Epithelial cell of esophagus (primary cell): Measurements from ENCODE around the gene EOLA1.
"Not testable (repeated sequence)": the region's sequence is repeated elsewhere in the genome, so short reads cannot be mapped to it uniquely, and the experiment has no call there.

ENCODE experiments used
- DNase-seq: peaks from one replicate; pipeline ENCODE4 v3.0.0; 2010; ENCODE audit warnings: low read depth
- H3K4me3 ChIP-seq: 2 replicates; pipeline ENCODE4 v1.5.1; 2011; ENCODE audit warnings: mild to moderate bottlenecking, low read length, control low read depth
- TF ChIP-seq, protein P1 (sequence below): IDR thresholded peaks from 2 replicates; pipeline ENCODE4 v1.5.1; 2011; ENCODE audit warnings: low read depth, mild to moderate bottlenecking, low read length, control low read depth, inconsistent platforms; ENCODE audit not compliant: insufficient read depth; ENCODE audit errors: missing control alignments

EOLA1 gene

DNA sequence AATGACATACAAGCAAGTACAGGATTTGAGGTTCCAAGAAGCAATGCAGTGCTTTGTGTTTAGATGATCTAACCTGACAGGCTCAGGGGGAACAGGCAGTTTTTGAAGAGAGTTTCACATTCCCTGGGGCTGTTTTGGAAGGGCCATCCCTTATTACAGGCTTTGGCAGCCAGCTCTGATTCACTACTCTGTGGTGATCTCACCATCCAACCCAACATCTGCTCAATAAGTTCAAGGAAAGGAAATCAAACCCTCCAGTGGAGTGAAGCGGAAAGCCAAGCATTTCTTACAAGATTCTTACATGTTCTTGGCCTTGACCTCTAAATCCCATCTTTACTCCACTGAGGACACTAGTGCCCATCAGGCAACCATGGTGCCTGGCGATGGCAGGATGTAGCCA is 43.2 kb upstream of the EOLA1 start:
- DNase-seq, result peak; percentile 88
- TF ChIP-seq, protein P1, sequence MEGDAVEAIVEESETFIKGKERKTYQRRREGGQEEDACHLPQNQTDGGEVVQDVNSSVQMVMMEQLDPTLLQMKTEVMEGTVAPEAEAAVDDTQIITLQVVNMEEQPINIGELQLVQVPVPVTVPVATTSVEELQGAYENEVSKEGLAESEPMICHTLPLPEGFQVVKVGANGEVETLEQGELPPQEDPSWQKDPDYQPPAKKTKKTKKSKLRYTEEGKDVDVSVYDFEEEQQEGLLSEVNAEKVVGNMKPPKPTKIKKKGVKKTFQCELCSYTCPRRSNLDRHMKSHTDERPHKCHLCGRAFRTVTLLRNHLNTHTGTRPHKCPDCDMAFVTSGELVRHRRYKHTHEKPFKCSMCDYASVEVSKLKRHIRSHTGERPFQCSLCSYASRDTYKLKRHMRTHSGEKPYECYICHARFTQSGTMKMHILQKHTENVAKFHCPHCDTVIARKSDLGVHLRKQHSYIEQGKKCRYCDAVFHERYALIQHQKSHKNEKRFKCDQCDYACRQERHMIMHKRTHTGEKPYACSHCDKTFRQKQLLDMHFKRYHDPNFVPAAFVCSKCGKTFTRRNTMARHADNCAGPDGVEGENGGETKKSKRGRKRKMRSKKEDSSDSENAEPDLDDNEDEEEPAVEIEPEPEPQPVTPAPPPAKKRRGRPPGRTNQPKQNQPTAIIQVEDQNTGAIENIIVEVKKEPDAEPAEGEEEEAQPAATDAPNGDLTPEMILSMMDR, result no peak
- no peak overlapping the region for H3K4me3 ChIP-seq

DNA sequence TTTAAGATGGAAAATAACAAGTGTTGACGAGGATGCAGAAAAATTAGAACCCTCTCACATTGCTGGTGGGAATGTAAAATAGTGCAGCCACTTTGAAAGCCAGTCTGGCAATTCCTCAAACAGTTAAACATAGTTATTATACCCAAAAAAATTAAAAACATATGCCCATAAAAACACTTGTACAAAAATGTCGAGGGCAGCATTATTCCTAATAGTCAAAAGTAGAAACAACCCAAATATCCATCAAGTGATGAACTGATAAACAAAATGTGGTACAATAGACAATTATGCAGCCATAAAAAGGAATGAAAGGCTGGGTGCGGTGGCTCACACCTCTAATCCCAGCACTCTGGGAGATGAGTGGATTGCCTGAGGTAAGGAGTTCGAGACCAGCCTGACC is 42.0 kb upstream of the EOLA1 start:
- H3K4me3 ChIP-seq, result no peak overlapping the region
- TF ChIP-seq, protein P1, result no peak
- DNase-seq, result no peak

DNA sequence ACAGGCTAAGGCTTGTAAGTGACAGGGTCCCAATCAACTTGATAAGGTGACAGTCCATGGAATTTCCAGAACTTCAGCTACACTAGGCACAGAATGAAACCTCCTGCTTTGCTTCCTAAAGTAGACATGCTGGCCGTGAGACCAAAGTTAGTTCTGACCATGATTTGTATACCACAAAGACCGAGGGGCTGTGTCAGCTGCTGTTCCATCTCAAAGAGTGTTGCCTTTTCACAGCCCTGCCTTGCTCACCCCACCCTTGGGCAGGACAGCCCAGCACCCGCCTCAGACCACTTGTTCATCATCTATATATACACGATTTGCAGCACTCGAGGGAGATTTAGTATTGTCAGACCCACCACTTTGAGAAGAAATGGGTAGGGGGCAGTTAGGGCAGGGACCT is 41.0 kb upstream of the EOLA1 start:
- TF ChIP-seq, protein P1, result no peak
- no peak for DNase-seq
- H3K4me3 ChIP-seq, result no peak overlapping the region

DNA sequence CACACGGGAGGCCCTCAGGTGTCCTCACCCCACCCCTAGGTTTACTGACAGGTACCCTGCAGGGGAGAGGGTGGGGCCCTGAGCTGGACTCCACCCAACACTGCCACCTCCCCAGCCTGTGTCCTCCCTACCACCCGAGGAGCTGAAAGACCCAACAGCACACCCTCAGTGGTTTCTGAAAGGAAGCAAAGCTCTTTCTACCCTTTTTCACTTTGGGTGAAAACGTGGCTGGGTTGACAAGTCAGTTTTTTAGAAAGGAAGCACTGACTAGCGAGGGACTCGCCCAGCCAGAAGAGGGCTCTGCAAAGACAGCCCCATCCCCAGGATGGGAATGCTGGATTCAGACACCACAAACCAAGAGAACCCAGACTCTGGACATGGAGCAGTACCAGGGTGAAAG is 37.9 kb upstream of the EOLA1 start:
- H3K4me3 ChIP-seq, DNase-seq: not testable (repeated sequence)

- not testable (repeated sequence) for H3K4me3 ChIP-seq
- DNase-seq, result peak; percentile 57
Observed at GRCh38 chrX:149503446-149503845, 37.4 kb upstream of the EOLA1 start.

- peak overlapping the region; percentile 57 for H3K4me3 ChIP-seq
- no peak for DNase-seq
- TF ChIP-seq, protein P1, result peak; percentile 8
Observed at GRCh38 chrX:149504226-149504914, 36.4 kb upstream of the EOLA1 start.

DNA sequence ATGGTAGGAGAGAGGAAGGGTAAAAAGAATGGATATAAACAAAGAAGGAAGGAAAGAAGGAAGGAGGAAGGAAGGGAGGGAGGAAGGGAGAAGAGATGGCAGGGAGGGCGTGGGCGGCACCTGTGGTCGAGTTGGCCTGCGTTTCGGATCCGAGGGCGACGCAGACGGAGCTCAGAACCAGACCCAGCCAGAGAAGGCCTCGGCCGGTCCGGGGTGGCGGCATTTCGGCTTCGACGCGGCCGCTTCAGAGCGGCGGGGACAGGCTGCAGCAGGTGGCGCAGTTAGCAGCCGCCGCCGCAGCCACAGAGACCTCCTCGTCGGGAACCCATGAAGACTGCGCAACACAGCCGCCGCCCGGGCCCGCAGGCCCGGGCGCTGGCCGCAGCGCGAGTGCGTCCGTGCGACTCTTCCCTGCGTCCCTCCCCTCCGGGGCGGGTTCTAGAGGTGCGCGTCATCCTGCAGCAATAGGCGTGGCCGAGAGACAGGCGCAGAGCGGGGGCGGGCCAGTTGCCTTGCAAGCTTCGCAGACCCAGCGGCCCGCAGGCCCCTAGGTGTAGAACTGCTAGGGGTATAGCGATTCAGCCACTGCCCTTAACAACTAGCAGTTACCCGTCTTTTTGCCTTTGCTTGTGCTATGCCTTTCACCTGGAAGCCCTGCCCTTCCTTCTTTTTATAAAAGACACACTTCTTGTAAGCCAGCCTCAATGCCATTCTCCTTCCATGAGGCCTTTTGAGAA is 35.7 kb upstream of the EOLA1 start, which contains the start of gene IDS:
IDS (minus strand) TSS at position 392 of the 737 bp plus-strand sequence; CDS start at position 223, 169 bp downstream.
- TF ChIP-seq, protein P1, result no peak
- DNase-seq, result peak; percentile 90
- H3K4me3 ChIP-seq, result peak within 1 kb of the TSS; percentile 57

DNA sequence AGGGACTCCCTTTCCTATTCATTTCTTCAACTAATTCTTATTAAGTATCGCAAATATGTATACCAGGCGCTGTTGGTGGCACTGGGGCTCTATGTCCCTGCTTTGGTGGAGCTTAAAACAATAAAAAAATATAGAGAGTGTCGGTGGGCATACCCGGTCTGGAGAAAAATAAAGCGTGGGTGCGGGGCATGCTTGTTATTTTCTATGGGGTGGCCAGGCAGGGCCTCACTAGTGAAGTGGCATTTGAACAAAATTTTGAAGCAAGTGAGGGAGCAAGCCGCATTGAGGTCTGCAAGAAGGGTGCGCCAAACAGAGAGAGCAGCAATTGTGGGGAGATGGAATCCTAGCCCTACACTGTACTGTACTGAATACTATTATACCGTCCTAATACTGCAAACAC is 35.1 kb upstream of the EOLA1 start:
- DNase-seq, result no peak
- TF ChIP-seq, protein P1, result no peak
- H3K4me3 ChIP-seq, result no peak overlapping the region
